Measurements from ENCODE around the gene ARHGDIA.

GRCh38 chr17:81842725-81843504 is 28.2 kb downstream of the ARHGDIA start:
- TF ChIP-seq, protein P1, sequence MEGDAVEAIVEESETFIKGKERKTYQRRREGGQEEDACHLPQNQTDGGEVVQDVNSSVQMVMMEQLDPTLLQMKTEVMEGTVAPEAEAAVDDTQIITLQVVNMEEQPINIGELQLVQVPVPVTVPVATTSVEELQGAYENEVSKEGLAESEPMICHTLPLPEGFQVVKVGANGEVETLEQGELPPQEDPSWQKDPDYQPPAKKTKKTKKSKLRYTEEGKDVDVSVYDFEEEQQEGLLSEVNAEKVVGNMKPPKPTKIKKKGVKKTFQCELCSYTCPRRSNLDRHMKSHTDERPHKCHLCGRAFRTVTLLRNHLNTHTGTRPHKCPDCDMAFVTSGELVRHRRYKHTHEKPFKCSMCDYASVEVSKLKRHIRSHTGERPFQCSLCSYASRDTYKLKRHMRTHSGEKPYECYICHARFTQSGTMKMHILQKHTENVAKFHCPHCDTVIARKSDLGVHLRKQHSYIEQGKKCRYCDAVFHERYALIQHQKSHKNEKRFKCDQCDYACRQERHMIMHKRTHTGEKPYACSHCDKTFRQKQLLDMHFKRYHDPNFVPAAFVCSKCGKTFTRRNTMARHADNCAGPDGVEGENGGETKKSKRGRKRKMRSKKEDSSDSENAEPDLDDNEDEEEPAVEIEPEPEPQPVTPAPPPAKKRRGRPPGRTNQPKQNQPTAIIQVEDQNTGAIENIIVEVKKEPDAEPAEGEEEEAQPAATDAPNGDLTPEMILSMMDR (IDR thresholded peaks at IDR 0.05): no peak
- TF ChIP-seq EP300 (IDR thresholded peaks at IDR 0.05): no peak
